SJCRH30 (cell line): Measurements from ENCODE around the gene RFC1. TPM values are rescaled to one million over a fixed set of nuclear protein-coding genes. Genes with fewer than 3 reads are reported as not detected.
"Not testable (repeated sequence)": the region's sequence is repeated elsewhere in the genome, so short reads cannot be mapped to it uniquely, and the experiment has no call there.

ENCODE experiments used
- DNase-seq, 2 experiments: peaks; one replicate each; pipeline ENCODE4 v3.0.0-alpha.2; 2015 to 2020
- H3K27ac ChIP-seq: fragments of 250-450 bp; sonication (Bioruptor Pico); 2 replicates; pipeline ENCODE4 v1.5.1; 2020; ENCODE audit warnings: mild to moderate bottlenecking, moderate library complexity
- H3K27me3 ChIP-seq: fragments of 250-450 bp; sonication (Bioruptor Pico); 2 replicates; pipeline ENCODE4 v1.5.1; 2020; ENCODE audit warnings: mild to moderate bottlenecking, moderate library complexity
- H3K36me3 ChIP-seq: fragments of 250-450 bp; sonication (Bioruptor Pico); 2 replicates; pipeline ENCODE4 v1.5.1; 2020; ENCODE audit warnings: mild to moderate bottlenecking, moderate library complexity
- H3K4me1 ChIP-seq: fragments of 250-450 bp; sonication (Bioruptor Pico); 2 replicates; pipeline ENCODE4 v1.5.1; 2020; ENCODE audit warnings: mild to moderate bottlenecking, moderate library complexity
- H3K4me3 ChIP-seq: fragments of 250-450 bp; sonication (Bioruptor Pico); 2 replicates; pipeline ENCODE4 v1.5.1; 2020; ENCODE audit warnings: mild to moderate bottlenecking, moderate library complexity
- H3K9me3 ChIP-seq: fragments of 250-450 bp; sonication (Bioruptor Pico); replicated peaks from 2 replicates; pipeline ENCODE4 v1.5.1; 2020; ENCODE audit warnings: mild to moderate bottlenecking, moderate library complexity
- total RNA-seq: library from RNA; depleted of rRNA; stranded (reverse); fragments of >200 nt; shearing (Covaris generic); gene quantifications from 2 replicates; pipeline ENCODE4 v1.2.3, GENCODE V29; 2014

Gene RFC1
- total RNA-seq, 1 experiment from 2014 or later = 77.8 TPM

DNA sequence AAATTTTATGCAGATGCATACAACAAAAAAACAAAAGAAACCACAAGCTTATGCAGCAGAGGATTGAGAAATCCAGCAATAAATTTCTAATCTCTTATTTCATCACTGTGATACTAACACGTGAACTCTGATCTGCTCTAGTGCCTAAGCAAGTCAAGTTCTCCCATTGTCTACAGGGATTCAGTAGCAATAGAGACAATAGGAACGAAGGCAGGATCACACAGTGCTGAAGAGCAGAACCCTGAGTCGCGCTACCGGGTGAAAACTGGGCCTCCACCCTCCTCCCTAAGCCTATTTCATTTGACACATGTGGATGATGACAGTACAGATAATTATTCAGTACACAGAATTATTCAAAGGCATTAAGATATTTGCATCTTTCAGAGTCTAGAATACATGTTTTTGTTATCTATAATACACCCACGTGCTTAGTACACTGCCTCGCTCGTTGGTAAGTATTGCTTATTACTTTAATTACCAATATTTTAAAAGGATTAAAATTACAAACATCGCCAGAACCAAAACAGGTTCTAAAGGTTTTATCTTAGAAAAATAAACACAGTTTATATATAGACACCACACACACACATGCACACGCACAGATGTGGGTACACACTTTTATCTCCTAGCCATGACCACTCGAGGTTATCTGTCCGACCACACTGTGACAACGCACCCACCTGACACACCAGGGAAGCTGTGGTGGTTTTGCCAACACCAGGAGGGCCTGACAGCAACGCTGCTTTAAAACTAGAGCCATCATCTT, 60.1 kb downstream of the RFC1 start:
- H3K27ac ChIP-seq = no peak overlapping the region
- DNase-seq = no peak
- H3K36me3 ChIP-seq = peaks cover 66% of the 10 kb centered on the region
- no peaks in the 10 kb centered on the region for H3K27me3 ChIP-seq
- no peaks in the 10 kb centered on the region for H3K9me3 ChIP-seq
- H3K4me3 ChIP-seq = no peak overlapping the region
- H3K4me1 ChIP-seq = peaks cover 19% of the 10 kb centered on the region

- H3K9me3 ChIP-seq = no peaks in the 10 kb centered on the region
- peaks cover 21% of the 10 kb centered on the region for H3K4me1 ChIP-seq
- H3K27ac ChIP-seq = no peak overlapping the region
- H3K4me3 ChIP-seq = no peak overlapping the region
- no peaks in the 10 kb centered on the region for H3K27me3 ChIP-seq
- peaks cover 65% of the 10 kb centered on the region for H3K36me3 ChIP-seq
- DNase-seq = no peak
These were observed 61.5 kb downstream of the RFC1 start for GRCh38 chr4:39304651-39305050.

- Histone ChIP-seq H3K9me3 (no peaks in the 10 kb centered on the region), H3K36me3 (peaks cover 65% of the 10 kb centered on the region), H3K4me3 (no peak overlapping the region), H3K27ac (no peak overlapping the region), H3K4me1 (peaks cover 15% of the 10 kb centered on the region), H3K27me3 (no peaks in the 10 kb centered on the region)
- DNase-seq = no peak
These were observed 62.3 kb downstream of the RFC1 start for GRCh38 chr4:39303871-39304270.

- no peaks in the 10 kb centered on the region for H3K9me3 ChIP-seq
- no peaks in the 10 kb centered on the region for H3K27me3 ChIP-seq
- no peak overlapping the region for H3K4me3 ChIP-seq
- H3K27ac ChIP-seq = no peak overlapping the region
- H3K4me1 ChIP-seq = peaks cover 5% of the 10 kb centered on the region
- DNase-seq = no peak
- H3K36me3 ChIP-seq = peaks cover 74% of the 10 kb centered on the region
These were observed 63.3 kb downstream of the RFC1 start for GRCh38 chr4:39302901-39303300.

DNA sequence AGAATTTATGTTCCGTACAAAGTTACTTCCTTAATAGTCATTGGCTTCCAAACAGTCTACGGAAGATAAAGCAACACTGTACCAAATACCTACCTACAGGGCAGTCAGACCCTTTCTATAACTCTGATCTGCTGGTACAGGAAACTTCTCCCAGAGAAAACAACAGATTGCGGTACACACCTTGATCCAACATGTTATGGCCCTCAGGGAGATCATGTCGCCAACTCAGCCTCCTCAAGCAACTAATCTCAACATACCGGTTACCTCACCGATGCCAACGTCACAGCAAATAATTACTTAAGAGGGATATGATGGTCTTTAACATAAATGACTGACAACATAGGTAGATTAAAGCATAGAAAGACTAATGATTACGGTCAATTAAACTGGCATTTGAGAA, 70.4 kb downstream of the RFC1 start:
- H3K27ac ChIP-seq = no peak overlapping the region
- H3K9me3 ChIP-seq = no peaks in the 10 kb centered on the region; the same call in 1 of the 2 replicates
- no peak for DNase-seq
- H3K27me3 ChIP-seq = no peaks in the 10 kb centered on the region
- H3K36me3 ChIP-seq = peaks cover 75% of the 10 kb centered on the region
- H3K4me1 ChIP-seq = no peaks in the 10 kb centered on the region
- no peak overlapping the region for H3K4me3 ChIP-seq

DNA sequence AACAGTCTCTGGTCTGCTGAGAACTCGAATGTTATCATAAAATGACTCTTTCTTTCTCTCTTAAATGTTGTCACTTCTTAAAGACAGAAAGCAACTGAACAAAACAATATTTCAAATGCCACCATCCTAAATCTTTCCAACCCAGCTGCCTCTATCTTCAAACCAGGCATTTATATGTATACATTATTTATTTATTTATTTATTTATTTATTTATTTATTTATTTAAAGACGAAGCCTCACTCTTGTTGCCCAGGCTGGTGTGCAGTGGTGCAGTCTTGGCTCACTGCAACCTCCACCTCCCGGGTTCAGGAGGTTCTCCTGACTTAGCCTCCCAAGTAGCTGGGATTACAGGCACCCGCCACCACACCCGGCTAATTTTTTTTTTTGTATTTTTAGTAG, 73.7 kb downstream of the RFC1 start:
- DNase-seq, H3K4me1 ChIP-seq, H3K27ac ChIP-seq, H3K9me3 ChIP-seq, H3K4me3 ChIP-seq, H3K27me3 ChIP-seq: not testable (repeated sequence)
- H3K36me3 ChIP-seq = peaks cover 73% of the 10 kb centered on the region

DNA sequence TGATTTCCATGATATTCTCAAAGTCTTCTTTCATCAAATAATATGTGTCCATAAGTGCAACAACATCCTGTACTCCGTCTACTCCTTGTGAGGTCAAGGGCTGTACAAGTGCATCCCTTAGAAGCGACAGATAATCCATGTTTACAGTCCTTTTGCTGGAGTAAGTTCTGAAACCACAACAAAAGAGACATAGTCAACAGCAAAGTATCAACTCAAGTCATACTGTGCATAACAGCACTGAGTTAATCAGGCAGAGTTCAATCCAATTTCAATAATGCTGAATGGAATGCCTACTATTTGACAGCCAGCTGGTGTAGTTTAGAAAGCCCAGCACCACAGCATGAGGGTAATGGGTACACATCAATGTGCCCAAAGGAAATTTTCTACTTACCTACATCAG, 74.5 kb downstream of the RFC1 start:
- H3K27me3 ChIP-seq = no peaks in the 10 kb centered on the region
- H3K27ac ChIP-seq = no peak overlapping the region
- H3K36me3 ChIP-seq = peaks cover 79% of the 10 kb centered on the region
- H3K4me1 ChIP-seq = no peaks in the 10 kb centered on the region
- no peaks in the 10 kb centered on the region for H3K9me3 ChIP-seq
- no peak overlapping the region for H3K4me3 ChIP-seq
- no peak for DNase-seq

- Histone ChIP-seq H3K36me3 (peaks cover 72% of the 10 kb centered on the region), H3K4me3 (no peak overlapping the region), H3K27ac (no peak overlapping the region), H3K27me3 (no peaks in the 10 kb centered on the region), H3K9me3 (no peaks in the 10 kb centered on the region), H3K4me1 (no peaks in the 10 kb centered on the region)
- no peak for DNase-seq
These were observed 78.9 kb downstream of the RFC1 start for GRCh38 chr4:39287223-39287622.

DNA sequence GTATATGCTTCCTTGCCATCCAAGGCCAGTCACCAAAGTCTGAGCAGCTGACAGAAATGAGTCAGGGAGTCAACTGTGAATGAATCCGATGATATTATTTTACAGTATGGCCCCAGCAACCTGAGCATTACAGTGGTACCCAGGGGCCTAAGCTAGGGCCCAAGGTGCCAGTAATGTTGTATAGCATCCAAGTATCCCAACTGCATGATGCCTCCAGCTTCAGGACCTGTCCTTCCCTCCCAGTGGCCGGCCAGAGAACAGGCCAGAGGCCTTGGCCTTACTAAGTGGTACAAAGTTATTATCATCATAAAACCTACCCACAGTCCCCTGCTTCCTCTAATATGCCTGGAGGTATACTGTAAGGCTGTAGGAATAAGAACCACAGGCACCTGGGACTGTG, 79.9 kb downstream of the RFC1 start:
- Histone ChIP-seq H3K4me3 (no peak overlapping the region), H3K27me3 (no peaks in the 10 kb centered on the region), H3K36me3 (peaks cover 68% of the 10 kb centered on the region), H3K4me1 (no peaks in the 10 kb centered on the region), H3K9me3 (no peaks in the 10 kb centered on the region), H3K27ac (no peak overlapping the region)
- no peak for DNase-seq

DNA sequence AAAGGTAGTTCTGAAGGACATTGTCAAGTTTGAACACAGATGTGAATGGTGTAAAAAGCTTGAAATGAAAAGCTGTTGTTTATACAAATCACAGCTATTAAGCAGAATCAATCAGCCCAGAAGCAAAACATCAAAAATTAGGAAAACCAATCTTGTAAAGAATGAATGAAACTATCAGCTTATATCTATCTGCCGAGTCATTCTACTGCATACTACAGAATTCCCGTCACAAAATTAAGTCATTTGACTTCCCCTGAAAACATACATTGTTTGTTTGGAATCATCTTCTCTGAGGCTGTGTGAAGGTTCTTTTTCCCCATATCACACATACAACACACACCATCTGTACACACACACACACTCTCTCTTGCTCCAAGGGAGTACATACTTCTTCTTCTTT, 80.3 kb downstream of the RFC1 start:
- DNase-seq = no peak
- Histone ChIP-seq H3K36me3 (peaks cover 64% of the 10 kb centered on the region), H3K4me1 (no peaks in the 10 kb centered on the region), H3K4me3 (no peak overlapping the region), H3K27me3 (no peaks in the 10 kb centered on the region), H3K27ac (no peak overlapping the region), H3K9me3 (no peaks in the 10 kb centered on the region)

DNA sequence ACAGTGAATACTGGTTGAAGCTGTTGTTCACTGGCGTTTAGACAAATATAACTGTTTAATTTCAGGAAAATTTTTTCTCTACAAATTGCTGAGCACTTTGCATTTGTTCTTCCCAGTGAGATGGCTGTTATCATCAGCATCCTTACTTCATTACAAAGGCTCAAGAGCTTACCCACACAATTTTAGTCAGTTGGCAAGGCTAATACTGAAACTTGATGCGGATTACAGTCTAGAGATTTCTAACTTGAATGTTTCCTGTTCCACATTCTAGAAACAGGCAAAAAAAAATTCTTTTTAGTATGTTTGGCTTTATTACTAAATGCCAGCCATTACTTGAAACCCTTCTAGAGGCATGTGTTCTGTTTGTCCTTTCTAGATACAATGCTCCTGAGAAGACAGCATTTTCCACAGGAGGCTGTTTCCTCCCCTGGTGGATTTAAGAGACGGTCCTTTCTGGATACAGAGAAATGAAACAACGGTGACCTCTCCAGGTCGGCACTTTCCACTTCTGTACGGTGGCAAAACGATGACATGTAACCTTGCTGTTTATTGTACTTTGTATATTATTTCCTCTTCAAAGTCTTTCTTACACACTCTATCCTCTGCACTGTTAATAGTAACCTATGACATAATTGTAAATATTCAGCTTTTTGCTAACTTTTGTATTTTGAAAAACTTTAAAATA, 80.9 kb downstream of the RFC1 start:
- no peak for DNase-seq
- H3K27ac ChIP-seq = no peak overlapping the region
- H3K36me3 ChIP-seq = peaks cover 60% of the 10 kb centered on the region
- H3K27me3 ChIP-seq = no peaks in the 10 kb centered on the region
- no peaks in the 10 kb centered on the region for H3K9me3 ChIP-seq
- H3K4me1 ChIP-seq = no peaks in the 10 kb centered on the region
- H3K4me3 ChIP-seq = no peak overlapping the region

DNA sequence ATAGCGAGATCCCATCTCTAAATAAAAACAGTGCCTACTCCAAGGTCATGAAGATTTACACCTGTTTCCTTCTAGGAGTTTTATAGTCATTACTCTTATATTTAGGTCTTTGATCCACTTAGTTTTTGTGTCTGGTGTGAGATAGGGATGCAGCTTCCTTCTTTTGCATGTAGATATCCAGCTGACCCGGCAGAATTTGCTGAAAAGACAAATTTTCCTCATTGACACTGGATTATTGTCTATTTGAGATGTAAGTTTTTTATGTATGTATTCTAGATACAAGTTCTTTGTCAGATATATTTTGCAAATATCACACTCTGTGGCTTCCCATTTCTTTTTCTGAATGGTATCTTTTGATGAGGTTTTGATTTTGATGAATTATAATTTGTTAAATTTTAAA, 85.4 kb downstream of the RFC1 start:
- Histone ChIP-seq H3K27ac (no peak overlapping the region), H3K4me1 (no peaks in the 10 kb centered on the region), H3K9me3 (no peaks in the 10 kb centered on the region), H3K36me3 (peaks cover 20% of the 10 kb centered on the region), H3K4me3 (no peak overlapping the region), H3K27me3 (no peaks in the 10 kb centered on the region)
- no peak for DNase-seq

DNA sequence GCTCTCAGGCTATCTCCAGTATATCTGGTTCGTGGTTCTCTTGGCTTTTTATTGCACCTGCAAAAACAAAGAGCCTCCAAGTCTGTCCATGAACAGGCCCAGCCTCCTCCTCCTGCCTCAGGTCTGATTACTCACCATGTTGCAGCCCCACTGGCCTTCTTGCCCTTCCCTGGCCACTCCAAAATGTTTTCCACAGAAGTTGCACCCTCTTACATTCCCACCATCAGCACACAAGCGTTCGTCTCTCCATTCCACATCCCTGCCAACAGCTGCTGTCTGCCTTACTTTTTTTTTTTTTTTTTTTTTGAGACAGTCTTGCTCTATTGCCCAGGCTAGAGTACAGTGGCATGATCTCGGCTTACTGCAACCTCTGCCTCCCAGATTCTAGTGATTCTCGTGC, 86.7 kb downstream of the RFC1 start:
- no peak overlapping the region for H3K27ac ChIP-seq

DNA sequence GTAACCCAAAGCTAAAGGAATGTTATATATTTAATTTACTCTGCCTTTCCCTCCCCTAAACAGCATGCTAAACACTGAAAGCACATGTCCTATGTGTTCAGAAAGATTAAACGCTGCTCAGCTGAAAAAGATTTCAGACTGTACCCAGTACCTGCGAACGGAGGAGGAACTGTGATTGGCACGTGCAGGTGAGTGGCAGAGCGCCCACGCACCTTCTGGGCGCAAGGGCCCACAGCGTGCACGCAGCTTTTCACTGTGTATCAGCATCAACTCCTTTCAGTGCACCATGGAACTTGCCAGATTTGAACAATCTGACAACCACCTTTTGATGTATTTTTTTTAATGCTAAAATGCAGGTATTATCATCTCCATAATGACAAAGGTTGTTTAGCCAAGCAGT, 87.7 kb downstream of the RFC1 start:
- peaks cover 8% of the 10 kb centered on the region for H3K36me3 ChIP-seq
- H3K4me3 ChIP-seq = no peak overlapping the region
- H3K27me3 ChIP-seq = no peaks in the 10 kb centered on the region
- no peak for DNase-seq
- no peaks in the 10 kb centered on the region for H3K4me1 ChIP-seq
- no peaks in the 10 kb centered on the region for H3K9me3 ChIP-seq
- no peak overlapping the region for H3K27ac ChIP-seq

More for the DNA sequence above, 86.7 kb downstream of the RFC1 start:
- Histone ChIP-seq H3K4me1 (no peaks in the 10 kb centered on the region), H3K9me3 (no peaks in the 10 kb centered on the region), H3K27me3 (no peaks in the 10 kb centered on the region), H3K4me3 (no peak overlapping the region), H3K36me3 (peaks cover 13% of the 10 kb centered on the region)
- DNase-seq = peak; percentile 17 to 20

DNA sequence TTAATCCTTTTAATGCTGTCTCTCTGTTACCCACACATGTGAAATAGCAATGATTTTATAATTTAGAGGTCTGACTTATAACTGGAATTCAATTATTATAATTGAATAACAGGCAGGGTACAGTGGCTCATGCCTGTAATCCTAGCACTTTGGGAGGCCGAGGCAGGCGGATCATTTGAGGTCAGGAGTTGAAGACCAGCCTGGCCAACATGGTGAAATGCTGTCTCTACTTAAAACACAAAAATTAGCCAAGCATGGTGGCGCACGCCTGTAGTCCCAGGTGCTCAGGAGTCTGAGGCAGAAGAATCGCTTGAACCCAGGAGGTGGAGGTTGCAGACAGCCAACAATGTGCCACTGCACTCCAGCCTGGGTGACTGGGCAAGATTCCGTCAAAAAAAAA, 88.5 kb downstream of the RFC1 start:
- DNase-seq, H3K4me3 ChIP-seq, H3K36me3 ChIP-seq, H3K27me3 ChIP-seq, H3K27ac ChIP-seq, H3K4me1 ChIP-seq, H3K9me3 ChIP-seq: not testable (repeated sequence)

DNA sequence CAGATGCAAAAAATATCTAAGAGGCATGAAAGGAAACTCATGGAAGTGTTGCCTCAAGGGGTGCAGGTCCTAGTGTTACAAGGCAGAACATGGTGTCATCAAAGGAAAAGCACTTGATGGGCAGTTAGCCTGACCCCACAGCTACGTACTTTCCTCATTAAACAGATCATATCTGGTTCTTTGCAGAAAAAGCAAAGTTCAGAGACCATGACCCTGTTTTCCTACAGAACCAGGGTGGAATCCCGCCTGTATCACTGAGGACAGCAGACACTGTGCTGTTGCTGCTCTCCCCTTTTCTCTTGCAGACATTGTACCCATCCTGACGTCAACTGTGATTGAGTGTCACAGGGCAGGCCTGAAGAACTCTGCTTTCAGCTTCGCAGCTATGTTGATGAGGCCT, 91.7 kb downstream of the RFC1 start:
- no peak for DNase-seq
- H3K27ac ChIP-seq = no peak overlapping the region
- H3K36me3 ChIP-seq = no peaks in the 10 kb centered on the region
- H3K27me3 ChIP-seq = no peaks in the 10 kb centered on the region
- no peaks in the 10 kb centered on the region for H3K9me3 ChIP-seq
- H3K4me3 ChIP-seq = no peak overlapping the region
- H3K4me1 ChIP-seq = no peaks in the 10 kb centered on the region
